GM12875 (cell line): ENCODE measurements around the gene CORIN.

Experiments used
- H3K4me3 ChIP-seq: one replicate; pipeline ENCODE4 v1.5.1; 2011; ENCODE audit warnings: low read depth, low read length, control low read depth
- TF ChIP-seq, protein P1 (sequence below): IDR thresholded peaks from 2 replicates; pipeline ENCODE4 v1.5.1; 2011; ENCODE audit warnings: low read depth, mild to moderate bottlenecking, control low read depth, inconsistent platforms, low read length, moderate library complexity, borderline replicate concordance; ENCODE audit not compliant: insufficient read depth

CORIN gene

DNA sequence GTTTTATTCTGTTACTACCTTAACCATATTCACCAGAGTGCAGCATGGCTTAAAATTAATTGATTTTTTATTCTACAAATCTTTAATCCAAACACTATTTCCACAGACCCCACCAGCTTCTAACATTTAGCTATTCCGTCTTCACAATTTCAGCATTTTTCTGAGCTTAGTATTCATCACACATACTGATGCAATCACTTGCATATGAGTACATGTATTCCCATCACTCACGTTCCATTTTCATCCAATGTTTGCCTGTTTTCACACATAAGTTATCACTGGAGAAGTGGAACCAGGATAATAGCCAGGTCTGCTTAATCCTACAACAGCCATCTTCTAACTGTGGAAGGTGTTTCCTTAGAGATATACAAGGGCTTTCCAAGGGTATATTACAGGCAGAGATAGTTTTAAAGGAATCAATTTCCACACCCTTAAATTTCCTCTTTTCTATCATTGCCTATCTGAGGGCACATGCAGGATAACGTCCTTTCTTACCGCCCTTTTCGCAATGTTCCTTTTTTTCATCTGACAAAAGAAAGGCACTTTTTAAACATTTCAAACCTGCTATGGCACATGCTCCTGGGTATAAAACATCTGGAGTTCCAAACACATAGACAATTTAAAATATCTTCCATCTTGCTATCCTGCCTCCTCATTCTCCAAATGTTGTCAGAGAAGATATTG lies 115.8 kb downstream of the CORIN start:
- TF ChIP-seq, protein P1, sequence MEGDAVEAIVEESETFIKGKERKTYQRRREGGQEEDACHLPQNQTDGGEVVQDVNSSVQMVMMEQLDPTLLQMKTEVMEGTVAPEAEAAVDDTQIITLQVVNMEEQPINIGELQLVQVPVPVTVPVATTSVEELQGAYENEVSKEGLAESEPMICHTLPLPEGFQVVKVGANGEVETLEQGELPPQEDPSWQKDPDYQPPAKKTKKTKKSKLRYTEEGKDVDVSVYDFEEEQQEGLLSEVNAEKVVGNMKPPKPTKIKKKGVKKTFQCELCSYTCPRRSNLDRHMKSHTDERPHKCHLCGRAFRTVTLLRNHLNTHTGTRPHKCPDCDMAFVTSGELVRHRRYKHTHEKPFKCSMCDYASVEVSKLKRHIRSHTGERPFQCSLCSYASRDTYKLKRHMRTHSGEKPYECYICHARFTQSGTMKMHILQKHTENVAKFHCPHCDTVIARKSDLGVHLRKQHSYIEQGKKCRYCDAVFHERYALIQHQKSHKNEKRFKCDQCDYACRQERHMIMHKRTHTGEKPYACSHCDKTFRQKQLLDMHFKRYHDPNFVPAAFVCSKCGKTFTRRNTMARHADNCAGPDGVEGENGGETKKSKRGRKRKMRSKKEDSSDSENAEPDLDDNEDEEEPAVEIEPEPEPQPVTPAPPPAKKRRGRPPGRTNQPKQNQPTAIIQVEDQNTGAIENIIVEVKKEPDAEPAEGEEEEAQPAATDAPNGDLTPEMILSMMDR = no peak
- H3K4me3 ChIP-seq = no peak overlapping the region

DNA sequence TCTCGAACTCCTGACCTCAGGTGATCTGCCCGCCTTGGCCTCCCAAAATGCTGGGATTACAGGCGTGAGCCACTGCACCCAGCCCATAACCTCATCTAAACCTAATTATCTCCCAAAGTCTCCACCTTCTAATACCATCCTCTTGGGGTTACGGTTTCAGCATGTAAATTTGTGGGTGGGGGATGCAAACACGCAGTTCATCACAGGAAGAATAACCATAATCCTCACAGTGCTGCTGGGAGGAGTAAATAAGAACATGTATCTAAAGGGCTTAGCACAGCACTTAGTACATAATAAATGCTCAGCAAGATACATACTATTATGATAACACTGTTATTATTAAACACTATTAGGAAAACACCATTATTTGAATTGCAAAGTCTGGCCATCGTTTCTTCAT lies 116.4 kb downstream of the CORIN start:
- no peak overlapping the region for H3K4me3 ChIP-seq
- TF ChIP-seq, protein P1 = no peak

DNA sequence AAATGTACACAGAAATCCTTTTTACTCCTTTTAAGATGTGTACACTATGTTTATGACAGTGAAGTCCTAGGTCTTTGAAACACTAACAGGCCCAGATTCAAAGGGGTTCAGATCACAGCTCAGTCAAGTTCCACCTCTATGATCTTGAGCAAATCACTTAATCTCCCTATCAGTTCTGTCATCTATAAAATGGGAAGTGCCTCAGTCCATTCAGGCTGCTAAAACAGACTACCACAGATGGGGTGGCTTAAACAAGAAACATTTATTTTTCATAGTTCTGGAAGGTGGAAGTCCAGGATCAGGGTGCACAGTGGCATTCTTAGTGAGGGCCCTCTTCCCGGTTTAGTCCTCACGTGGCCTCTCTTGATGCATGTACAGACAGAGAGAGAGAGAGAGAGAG lies 117.1 kb downstream of the CORIN start:
- H3K4me3 ChIP-seq = no peak overlapping the region
- TF ChIP-seq, protein P1 = no peak

DNA sequence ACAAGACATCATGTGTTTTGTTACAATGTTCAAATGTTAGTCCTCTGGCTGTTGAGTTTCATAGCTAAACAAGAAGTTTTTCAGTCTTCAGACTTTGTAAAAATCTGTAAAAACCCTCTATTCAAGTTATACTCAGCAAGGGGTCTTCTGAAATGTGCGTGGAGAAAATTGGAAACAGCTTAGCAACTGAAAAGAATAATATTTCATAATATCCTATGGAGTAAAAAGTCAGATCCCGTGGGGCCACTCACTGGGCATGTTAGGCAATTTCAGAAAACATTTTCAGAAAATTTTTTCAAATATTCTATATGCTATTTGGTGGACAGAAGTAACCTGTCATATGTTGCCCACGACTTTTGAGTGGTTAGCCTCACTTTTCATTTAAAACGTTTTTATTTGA lies 118.3 kb downstream of the CORIN start:
- no peak overlapping the region for H3K4me3 ChIP-seq
- TF ChIP-seq, protein P1 = no peak

DNA sequence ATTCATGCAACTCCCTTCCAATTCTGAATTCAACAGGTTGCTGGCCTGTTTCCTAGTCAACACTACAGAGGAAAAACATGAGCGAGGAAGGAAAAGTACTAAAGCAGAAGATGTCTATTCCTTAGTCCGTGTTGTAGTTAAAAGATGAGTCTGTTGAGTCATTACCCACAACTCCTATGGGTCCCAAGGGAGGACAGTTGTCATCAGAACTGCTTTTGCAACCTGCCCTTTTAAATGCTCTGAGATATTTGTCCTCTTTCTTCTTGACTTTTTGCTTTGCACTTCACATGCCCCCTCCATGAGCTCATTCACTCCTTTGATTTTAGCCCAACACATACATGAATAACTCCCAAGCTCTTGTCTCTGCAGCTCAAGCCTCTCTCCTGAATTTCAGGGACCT lies 119.2 kb downstream of the CORIN start:
- TF ChIP-seq, protein P1 = no peak
- H3K4me3 ChIP-seq = no peak overlapping the region

DNA sequence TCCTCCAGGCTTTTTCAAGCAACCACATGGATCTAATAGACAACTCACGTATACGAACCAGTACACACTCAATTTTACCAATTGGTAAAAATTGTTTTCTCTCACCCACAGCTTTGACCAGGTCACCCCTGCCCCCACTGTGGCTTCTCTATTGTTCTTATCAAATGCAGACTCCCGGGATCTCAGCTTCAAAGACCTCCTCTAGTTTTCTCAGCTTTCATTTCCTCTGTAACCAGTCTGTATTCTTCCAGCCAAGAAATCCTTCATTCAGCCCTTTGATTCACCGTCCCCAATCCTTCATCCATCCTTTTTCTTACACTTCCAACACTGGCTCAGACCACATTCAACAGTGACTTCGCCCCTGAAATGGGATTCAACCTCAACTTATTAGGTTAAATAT lies 120.7 kb downstream of the CORIN start:
- no peak overlapping the region for H3K4me3 ChIP-seq
- TF ChIP-seq, protein P1 = no peak

DNA sequence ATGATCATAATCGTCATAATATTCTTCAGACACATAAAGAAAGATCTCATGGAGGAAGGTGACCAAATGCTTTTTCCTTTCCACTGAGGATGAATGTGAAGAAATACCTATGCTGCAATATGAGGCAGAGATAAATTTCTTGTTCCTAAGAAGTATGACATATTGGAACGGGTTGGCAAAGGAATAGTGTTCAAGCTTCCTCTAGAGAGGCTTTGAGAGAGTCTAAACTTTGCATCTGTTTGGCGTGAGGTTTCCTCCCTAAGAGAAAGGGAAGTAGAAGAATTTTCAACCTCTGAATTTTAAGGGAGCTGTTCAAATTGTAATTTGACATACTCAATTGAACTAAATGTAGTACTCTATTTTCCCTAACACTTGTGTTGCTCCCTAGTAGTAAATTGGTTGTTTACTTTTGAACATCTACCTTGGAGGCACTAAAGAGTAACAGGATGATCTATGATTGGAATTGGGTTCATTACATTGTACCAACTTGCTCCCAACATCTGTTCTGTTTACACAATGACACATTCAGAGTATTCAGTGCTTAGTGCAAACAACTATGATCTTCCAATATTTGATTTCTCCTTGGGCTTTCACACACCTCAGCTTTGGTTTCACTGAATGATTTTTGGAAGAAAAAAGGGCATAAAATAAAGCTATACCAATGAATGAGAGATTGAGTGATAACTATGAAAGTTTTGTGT lies 122.0 kb downstream of the CORIN start:
- H3K4me3 ChIP-seq = no peak overlapping the region
- TF ChIP-seq, protein P1 = no peak
